ENCODE results near the gene ZNF750.

DNA sequence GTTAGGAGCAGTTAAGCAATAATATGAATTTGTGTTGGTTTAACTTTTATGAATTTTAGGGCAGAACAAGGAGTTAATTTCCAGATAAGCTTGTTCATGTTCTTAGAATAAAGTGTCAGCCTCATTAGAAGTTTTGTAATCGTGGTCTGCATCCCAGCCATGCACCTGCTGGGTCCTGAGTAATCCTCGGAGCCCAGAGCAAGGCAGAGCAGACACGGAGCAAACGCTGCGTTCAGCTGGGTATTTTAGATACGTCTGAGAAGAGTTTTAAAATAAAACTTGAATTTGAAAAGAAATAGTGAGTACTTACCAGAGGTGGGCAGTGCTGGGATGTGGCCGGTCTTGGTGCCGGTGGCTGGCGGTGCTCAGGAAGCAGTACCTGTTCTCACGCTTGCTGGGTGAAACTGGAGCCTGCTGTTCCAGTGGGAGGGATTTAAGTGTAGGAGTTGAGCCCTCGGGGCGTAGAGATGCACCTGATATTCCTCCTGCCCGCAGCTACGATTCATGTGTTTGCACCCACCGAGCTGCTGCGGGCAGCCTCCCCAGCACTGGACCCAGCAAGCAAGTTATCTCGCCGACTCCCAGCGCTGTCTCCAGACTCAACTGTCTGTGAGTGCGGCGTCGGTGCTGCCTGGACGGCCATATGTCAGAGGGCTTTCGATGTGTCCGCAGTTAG is at the start of gene ZNF750:
- TF ChIP-seq TAF1 (IDR thresholded peaks at IDR 0.05; ENCODE audit: low read depth) (no peak), REST (IDR thresholded peaks at IDR 0.05; ENCODE audit: low read depth) (no peak), NFIC (IDR thresholded peaks at IDR 0.05) (no peak), CREB1 (IDR thresholded peaks at IDR 0.05; ENCODE audit: low read depth) (no peak), USF1 (IDR thresholded peaks at IDR 0.05) (no peak), EP300 (IDR thresholded peaks at IDR 0.05; ENCODE audit: borderline replicate concordance) (no peak), CEBPB (IDR thresholded peaks at IDR 0.05) (no peak)
